ENCODE data around the gene ZSCAN10.
"Not testable (repeated sequence)": the region's sequence is repeated elsewhere in the genome, so short reads cannot be mapped to it uniquely, and the experiment has no call there.

ZSCAN10 gene

DNA sequence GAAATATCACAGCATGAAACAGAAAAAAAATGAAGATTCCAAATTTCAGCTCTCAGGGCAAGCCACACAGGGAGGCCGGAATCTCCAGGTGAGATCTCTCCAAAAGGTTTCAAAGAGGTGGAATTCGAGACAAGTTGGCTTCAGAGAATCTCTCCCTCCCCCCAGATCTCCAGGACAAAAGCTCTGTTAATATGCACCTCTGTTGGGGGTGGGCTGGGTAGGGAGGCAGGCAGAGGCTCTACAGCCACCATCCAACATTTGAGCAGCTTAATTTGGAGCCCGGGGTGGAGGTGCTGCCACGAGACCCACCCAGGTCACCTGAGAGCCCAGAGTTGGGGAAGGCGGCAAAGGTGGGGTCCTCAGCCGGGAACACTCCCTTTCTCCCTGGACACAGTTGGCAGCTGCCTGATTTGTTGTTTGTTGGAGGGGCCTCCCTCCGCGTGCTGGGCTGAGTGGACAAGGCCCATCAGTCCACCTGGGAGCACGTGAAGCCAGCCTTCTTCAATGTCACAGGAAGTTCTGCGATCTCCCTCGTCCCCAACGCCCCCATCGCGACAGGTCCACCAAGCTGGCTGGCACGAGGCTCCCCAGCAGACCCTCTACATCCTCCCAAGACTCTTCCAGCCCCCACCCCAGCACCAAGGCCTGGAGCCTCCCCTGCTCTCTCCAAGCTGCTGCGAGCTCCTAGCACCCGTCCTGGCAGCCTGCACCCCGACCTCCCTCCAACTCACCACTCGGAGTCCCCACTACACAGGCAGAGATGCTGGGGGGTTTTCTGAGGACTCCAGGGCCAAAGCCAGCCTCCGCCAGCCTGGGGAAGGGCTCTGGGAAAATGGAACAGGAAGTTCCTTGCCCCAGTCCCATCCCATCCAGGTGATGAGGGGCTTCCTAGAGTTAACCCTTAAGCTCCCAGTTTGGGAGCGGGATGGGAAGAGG is at the start of gene ZSCAN10:
TSS of gene ZSCAN10 (minus strand) at position 836 of the 936 bp plus-strand sequence. CDS start 6,357 bp downstream, outside the sequence.
- no peak for DNase-seq (ENCODE audit: low spot score)

DNA sequence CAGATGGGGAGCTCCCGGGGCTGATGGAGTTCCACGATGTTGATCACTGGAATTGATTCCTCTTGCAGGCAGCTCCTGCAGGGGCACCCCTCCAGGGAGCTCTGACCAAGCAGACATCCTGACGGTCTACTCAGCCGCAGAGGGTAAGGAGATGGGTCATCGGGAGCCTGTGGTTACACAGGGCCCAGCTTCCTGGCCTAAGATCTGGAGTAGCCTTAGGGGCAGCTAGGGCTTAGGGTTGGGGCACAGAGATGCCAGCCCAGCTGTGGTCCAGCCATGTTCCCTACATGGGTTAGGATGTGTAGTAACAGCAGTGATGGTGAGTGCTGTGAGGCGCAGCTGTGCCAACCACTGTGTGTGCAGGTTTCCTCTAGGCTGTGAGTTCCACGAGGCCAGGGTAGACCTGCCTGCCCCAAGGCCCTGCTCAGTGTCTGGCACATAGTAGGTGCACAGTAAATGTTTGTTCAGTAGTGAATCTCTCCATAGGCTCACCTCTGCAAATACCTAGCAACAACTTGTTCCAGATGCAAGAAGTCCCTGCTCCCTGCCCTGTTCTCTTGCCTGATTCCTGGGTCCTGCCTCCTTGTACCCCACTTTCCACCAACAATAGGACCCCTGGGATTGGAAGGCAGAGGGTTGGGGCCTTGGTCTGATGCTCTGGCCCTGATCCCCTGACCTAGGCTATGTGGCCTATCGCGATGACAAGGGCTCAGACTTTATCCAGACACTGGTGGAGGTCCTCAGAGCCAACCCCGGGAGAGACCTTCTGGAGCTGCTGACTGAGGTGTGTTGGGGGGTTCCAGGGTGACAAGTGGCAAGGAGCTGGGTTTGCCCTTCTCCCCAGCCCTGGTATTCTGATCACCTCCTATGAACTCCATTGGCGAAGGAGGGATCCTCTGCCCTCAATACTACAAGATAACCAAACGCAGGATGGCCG is 49.4 kb upstream of the ZSCAN10 start:
- DNase-seq (ENCODE audit: low spot score): no peak

DNA sequence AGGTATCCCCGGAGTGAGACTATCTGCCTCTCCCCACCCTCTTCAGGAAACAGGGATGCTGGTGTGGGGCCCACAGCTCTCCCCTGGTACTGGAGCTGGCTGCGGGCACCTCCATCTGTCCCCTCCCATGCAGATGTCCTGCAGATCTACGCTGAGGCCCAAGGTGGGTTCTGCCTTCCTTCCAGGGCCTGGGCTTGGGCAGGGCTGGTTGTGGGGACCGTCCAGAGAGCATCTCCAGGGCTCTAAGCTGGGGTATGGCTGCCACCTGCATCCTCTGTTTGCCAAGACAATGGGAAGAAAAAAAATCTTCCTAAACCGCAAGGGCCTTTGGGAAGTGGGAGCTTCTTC is 48.6 kb upstream of the ZSCAN10 start:
- DNase-seq (ENCODE audit: low spot score): no peak

DNA sequence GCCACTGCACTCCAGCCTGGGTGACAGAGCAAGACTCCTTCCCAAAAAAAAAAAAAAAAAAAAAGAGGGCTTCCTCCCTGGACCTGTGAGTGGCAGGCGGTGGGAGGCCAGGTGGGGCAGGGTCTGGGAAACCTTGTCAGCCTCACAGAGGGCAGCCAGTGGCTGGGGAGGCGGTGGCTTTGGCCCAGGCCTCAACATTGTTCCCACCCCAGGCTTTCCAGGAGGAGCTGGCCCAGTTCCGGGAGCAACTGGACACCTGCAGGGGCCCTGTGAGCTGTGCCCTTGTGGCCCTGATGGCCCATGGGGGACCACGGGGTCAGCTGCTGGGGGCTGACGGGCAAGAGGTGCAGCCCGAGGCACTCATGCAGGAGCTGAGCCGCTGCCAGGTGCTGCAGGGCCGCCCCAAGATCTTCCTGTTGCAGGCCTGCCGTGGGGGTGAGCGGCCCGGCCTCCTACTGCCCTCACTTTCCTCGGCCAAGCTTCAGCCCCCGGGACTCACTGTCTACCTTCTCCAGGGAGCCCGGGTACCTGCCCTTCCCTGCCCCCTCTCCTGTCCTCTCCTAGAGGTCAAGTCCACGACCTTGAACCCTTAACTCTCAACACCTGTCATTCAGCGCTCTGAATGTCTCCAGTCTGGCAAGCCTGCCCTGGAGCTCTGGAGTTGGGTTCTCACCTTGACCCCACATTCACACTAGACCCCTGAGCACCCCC is 48.1 kb upstream of the ZSCAN10 start:
- no peak for DNase-seq (ENCODE audit: low spot score)

DNA sequence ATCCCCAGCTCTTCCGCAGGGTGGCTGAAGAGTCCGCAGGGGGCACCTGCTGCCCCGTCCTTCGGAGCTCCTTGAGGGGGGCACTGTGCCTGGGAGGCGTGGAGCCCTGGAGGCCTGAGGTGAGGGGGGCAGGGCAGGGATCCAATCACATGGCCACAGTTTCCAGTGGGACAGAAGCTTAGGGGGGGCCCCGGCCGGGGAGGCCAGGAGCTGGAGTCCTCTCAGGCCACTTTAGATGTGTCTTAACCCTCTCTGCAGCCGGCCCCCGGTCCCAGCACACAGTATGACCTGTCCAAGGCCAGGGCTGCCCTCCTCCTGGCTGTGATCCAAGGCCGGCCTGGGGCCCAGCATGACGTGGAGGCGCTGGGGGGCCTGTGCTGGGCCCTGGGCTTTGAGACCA is 46.6 kb upstream of the ZSCAN10 start:
- no peak for DNase-seq (ENCODE audit: low spot score)

DNA sequence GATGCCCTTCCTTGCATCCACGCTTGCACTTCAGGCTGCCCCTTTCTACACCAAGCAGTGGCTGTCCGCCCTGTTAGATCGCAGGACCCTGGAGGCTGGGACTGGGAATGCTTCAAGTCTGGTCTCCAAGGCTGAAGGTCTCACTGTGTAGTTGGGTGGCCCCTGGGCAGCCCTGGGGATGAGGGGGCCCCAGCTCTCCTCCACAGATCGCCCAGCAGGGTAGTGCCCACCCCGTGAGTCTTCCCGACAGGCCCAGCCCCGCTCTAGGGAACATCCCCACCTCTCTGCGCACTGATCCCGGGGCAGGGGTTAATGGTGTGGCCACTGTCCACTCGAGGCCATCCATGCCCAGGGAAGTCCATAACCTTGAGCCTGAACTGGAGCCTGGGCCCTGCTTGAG is 46.1 kb upstream of the ZSCAN10 start:
- no peak for DNase-seq (ENCODE audit: low spot score)

DNA sequence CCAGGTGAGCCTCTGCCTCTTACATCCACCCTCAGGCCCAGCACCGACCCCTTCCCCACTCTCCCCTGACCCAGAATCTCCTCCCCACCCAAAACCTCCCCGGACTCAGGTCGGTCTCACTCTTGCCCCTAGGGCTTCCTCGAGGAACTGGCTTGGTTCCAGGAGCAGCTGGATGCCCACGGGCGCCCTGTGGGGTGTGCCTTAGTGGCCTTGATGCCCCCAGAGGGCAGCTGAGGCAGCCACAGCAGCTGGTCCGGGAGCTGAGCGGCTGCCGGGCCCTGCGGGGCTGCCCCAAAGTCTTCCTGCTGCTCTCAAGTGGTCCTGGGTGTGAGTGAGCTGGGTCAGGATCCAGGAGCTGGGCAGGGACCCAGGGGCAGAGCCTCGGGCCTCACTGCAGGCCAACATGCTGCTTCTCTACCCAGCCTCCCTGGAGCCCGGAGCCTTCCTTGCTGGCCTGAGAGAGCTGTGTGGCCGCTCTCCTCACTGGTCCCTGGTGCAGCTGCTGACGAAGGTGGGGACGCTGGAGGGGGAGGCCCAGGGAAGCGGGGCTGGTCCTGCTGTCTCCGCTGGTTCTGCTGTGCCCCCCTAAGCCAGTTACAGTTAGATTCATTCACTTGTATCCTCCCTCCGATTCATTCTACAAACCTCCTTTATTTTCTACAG is 45.4 kb upstream of the ZSCAN10 start:
- DNase-seq (ENCODE audit: low spot score): no peak

DNA sequence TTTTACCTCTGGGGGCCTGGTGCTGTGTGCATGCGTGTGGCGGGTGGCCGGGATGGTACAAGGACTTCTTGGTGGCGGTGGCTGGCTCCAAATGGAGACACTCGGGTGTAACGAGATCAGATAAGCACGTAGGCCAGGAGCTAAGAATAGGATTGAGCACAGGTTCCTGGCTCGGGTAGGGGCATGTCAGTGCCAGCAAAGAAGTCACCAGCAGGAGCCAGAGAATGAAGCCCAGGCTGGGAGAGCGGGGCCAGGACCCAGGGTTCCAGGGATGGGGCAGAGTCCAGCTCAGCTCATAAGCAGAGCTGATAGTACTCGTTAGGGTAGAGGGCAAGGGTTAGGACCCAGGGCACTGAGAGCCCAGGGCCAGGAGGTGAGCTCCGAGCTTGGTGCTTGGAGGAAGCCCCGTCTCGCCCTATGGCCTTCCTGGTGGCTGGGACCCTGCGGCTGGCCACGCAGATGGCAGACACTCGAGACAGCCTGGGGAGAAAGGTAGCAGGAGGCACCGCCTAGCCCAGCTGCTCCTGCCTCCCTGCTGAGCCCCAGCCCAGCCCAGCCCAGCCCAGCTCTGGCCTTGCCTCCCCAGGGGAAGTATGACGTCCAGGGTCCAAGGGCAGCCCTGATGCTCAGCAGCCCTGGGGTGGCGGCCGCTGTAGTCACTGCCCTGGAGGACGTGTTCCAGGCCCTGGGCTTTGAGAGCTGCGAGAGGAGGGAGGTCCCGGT is 44.7 kb upstream of the ZSCAN10 start:
- no peak for DNase-seq (ENCODE audit: low spot score)

DNA sequence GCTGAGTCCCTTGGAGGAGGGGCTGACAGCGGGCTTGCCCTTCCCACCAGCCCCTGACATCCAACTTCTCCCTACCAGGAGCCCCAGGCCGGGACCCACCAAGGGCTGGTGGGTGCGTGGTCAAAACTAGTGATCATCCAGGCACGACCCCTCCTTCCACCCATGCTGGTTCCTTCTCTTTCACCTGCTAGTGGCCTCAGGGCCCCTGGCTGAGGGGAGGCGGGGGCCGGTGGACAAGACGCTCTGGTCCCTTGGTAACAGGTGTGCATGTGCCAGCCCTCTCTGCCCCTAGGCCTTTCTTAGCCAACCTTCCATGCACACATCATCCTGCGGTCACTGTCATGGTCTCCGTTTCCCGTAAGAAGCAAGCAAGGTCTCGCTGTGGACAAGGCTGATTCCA is 44.1 kb upstream of the ZSCAN10 start:
- no peak for DNase-seq (ENCODE audit: low spot score)

DNA sequence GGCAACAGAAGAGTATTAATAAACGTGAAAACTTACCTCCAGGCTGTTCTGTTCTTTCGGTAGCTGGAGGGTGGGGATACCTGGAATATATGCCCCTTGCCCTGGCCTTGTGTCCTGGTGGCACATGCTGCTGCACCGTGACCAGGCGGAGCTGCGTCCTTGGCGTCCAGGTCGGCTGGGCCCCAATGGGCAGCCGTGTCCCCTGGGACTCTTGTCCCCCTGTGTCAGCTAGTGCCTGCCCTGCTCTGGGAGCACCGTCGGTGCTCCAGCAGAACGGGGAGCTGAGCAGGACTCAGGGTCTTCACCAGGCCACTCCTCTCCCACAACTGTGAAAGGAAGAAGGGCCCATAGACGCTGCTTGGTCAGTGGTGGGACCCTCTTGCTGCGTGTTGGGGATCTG is 43.7 kb upstream of the ZSCAN10 start:
- no peak for DNase-seq (ENCODE audit: low spot score)

DNA sequence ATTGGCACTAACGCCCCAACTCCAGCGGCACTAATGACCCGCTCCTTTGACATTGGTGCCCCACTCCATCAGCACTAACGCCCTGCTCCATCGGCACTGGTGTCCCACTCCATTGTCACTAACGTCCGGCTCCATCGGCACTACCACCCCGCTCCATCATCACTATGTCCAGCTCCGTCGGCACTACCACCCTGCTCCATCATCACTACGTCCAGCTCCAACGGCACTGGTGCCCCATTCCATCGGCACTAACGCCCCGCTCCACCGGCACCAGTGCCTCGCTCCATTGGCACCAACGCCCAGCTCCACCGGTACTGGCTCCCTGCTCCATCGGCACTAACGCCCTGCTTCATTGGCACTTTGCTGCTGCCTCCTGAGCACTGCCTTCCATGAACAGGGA is 43.2 kb upstream of the ZSCAN10 start:
- DNase-seq (ENCODE audit: low spot score): no peak

DNA sequence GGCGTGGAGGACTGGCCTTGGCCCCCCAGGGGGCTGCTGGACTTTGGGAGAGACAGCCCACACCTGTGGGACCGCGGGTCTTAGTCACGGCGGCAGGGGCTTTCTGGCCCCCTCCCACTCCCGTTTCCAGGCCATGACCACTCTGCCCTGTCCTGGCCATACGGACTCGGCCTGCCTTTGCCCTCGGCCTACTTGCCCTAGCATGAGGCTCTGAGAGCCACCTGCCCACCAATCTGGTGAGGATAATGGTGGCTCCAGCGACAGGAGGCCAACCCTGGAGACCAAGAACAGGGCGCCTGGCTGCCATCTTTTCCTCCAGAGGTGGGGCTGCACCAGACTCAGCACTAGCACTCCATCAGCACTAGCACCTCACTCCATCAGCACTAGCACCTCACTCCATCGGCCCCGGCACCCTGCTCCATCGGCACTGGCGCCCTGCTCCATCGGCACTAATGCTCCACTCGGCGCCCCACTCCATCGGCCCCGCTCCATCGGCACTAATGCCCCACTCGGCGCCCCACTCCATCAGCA is 42.8 kb upstream of the ZSCAN10 start:
- no peak for DNase-seq (ENCODE audit: low spot score)

DNA sequence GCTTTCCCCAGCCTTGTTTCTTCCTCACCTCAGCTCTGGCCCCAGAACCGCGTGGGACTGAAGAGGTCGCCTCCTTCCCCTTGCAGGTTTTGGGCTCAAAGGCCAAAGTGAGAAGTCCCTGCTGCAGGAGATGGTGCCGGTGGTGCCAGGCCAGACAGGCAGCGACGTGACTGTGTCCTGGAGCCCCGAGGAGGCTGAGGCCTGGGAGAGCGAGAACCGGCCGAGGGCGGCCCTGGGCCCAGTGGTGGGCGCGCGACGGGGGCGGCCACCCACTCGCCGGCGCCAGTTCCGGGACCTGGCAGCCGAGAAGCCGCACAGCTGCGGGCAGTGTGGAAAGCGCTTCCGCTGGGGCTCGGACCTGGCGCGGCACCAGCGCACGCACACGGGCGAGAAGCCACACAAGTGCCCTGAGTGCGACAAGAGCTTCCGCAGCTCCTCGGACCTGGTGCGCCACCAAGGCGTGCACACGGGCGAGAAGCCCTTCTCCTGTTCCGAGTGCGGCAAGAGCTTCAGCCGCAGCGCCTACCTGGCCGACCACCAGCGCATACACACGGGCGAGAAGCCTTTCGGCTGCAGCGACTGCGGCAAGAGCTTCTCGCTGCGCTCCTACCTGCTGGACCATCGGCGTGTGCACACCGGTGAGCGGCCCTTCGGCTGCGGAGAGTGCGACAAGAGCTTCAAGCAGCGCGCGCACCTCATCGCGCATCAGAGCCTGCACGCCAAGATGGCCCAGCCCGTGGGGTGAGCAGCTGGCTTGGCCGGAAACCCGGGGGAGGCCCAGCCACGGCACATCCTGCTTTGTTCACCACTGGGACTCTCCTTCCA is 41.7 kb upstream of the ZSCAN10 start:
- DNase-seq (ENCODE audit: low spot score): no peak

DNA sequence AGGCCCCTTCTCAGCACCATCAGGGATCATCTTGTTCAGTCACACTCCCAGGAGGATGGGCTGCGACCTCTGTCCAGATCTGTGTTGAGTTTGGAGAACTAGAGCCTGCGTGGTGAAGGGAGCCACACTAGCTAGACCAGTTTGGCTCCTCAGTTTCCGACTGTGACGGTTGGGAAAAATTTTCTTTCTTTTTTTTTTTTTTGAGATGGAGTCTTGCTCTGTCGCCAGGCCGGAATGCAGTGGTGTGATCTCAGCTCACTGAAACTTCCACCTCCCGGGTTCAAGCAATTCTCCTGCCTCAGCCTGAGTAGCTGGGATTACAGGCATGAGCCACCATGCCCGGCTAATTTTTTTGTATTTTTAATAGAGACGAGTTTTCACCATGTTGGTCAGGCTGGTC is 40.5 kb upstream of the ZSCAN10 start:
- not testable (repeated sequence) for DNase-seq (ENCODE audit: low spot score)

DNA sequence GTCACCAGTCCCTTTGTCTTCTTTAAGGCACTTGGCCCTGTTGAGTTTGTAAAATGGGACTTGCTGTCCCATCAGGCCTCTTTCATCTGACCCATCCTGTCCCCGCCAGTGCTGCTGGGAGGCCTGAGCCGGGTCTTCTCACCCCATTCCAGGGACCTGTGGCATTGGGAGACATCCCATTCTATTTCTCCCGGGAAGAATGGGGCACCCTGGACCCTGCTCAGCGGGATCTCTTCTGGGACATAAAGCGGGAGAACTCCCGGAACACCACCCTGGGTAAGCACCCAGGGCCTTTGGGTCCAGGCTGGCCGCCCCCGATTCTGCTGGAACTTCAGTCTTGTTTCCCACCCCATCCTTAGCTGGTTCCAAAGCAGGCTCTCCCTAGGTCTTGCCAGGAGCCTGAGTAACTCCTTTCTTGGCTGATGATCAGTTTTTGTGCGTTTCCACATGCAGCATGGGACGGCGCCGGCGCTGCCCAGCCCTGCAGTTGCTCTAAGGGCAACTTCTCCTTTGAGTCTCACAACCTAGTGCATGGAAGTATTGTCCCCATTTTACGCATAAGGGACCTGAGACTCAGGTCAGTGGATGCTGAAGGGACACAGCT is 39.8 kb upstream of the ZSCAN10 start:
- DNase-seq (ENCODE audit: low spot score): no peak

DNA sequence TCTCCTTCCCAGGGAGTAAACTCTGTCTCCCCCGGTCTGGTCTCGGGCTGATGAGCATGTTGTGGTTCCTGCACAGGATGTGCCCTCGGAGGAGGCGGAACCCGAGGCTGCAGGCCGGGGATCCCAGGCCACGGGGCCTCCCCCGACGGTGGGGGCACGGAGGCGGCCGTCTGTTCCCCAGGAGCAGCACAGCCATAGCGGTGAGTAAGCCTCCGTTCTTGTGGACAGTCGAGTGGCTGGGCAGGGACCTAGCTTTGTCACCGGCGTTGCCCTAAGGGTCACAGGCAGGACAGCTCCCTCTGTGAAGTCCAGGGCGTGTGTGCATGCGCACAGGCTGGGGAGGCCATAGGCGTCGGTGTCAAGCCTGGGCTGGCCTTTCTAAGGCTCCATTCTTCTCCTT is 39.2 kb upstream of the ZSCAN10 start:
- DNase-seq (ENCODE audit: low spot score): no peak

DNA sequence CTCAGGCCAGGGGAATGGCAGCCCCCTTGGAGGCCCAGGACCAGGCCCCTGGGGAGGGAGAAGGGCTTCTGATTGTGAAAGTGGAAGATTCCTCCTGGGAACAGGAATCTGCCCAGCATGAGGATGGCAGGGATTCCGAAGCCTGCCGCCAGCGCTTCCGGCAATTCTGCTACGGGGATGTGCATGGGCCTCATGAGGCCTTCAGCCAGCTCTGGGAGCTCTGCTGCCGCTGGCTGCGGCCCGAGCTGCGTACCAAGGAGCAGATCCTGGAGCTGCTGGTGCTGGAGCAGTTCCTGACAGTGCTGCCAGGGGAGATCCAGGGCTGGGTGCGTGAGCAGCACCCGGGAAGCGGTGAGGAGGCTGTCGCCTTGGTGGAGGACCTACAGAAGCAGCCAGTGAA is 38.2 kb upstream of the ZSCAN10 start:
- no peak for DNase-seq (ENCODE audit: low spot score)

DNA sequence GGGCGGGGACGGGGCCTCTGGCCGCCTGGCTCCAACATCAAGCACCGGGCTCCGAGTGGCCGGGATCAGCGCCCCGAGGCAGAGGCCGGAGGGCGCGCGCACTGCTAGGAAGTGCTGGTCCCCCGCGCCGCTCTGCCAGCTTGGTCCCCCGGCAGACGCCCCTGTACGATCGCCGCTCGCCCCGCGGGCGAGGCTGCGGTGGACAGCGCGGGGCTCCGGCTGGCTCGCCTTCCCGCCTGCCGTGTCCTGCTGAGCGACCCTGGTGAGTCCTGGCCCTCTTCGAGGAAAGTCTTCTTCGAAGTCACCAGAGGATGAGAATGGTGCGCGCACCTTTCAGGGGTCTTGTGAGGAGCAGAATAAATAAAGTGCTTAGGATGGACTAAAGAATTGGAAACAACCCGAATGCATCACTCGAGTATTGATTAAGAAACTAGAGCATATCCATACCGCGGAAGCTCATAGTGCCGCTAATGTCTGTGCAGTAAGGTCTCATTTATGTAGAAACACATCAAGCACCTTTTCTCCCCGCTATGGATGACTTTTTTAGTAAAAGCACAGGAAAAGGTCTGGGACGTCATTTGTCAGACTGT is 36.1 kb upstream of the ZSCAN10 start:
- no peak for DNase-seq (ENCODE audit: low spot score)

Data from left forelimb (tissue), 1 donor.